Karpas-422 (cell line): ENCODE data around the gene FHOD3. TPM values are rescaled to one million over a fixed set of nuclear protein-coding genes. Genes with fewer than 3 reads are reported as not detected.
A peak's percentile ranks its signal among the peaks of the same experiment; 100 is the strongest.

ENCODE experiments used
- DNase-seq: peaks from one replicate; pipeline ENCODE4 v3.0.0-alpha.2; 2015
- H2AFZ ChIP-seq: fragments of 200-600 bp; sonication (generic); 2 replicates; pipeline ENCODE4 v1.6.1; 2014; ENCODE audit warnings: antibody characterized with exemption, low read length, mixed read lengths
- H3K27ac ChIP-seq: fragments of 200-600 bp; sonication (generic); 2 replicates; pipeline ENCODE4 v1.5.1; 2014; ENCODE audit warnings: mild to moderate bottlenecking, low read length, moderate library complexity
- H3K27me3 ChIP-seq: fragments of 200-600 bp; sonication (generic); 2 replicates; pipeline ENCODE4 v1.6.1; 2014; ENCODE audit warnings: low read length, mixed read lengths
- H3K36me3 ChIP-seq: fragments of 200-600 bp; sonication (generic); 2 replicates; pipeline ENCODE4 v1.6.1; 2014; ENCODE audit warnings: low read length, mixed read lengths; ENCODE audit not compliant: insufficient read depth
- H3K4me1 ChIP-seq: fragments of 200-600 bp; sonication (generic); 2 replicates; pipeline ENCODE4 v1.6.1; 2014; ENCODE audit warnings: mild to moderate bottlenecking, low read length, mixed read lengths
- H3K4me2 ChIP-seq: fragments of 200-600 bp; sonication (generic); 2 replicates; pipeline ENCODE4 v1.6.1; 2014; ENCODE audit warnings: low read length, low read depth, mild to moderate bottlenecking; ENCODE audit not compliant: poor library complexity, severe bottlenecking
- H3K4me3 ChIP-seq: fragments of 200-600 bp; sonication (generic); 2 replicates; pipeline ENCODE4 v1.5.1; 2014; ENCODE audit warnings: mild to moderate bottlenecking, antibody characterized with exemption, low read length, mixed read lengths
- H3K79me2 ChIP-seq: fragments of 200-600 bp; sonication (generic); 2 replicates; pipeline ENCODE4 v1.6.1; 2014; ENCODE audit warnings: mild to moderate bottlenecking, low read length, mixed read lengths
- H3K9ac ChIP-seq: fragments of 200-600 bp; sonication (generic); 2 replicates; pipeline ENCODE4 v1.6.0; 2014; ENCODE audit warnings: low read length
- H3K9me2 ChIP-seq: fragments of 200-600 bp; sonication (generic), shearing (Covaris generic); replicated peaks from 2 replicates; pipeline ENCODE4 v1.6.0; 2014; ENCODE audit warnings: mild to moderate bottlenecking, low read length, moderate library complexity; ENCODE audit not compliant: insufficient read depth
- H3K9me3 ChIP-seq: fragments of 300-700, 200-600 bp; sonication (generic); 2 replicates; pipeline ENCODE4 v1.6.1; 2014; ENCODE audit warnings: low read length, mixed read lengths
- H4K20me1 ChIP-seq: fragments of 200-600 bp; sonication (generic); 2 replicates; pipeline ENCODE4 v1.6.1; 2014; ENCODE audit warnings: mild to moderate bottlenecking, antibody characterized with exemption, low read length, low read depth; ENCODE audit not compliant: insufficient read depth
- total RNA-seq: library from RNA; depleted of rRNA; stranded (reverse); fragments of >200 nt; shearing (Covaris generic); gene quantifications from 2 replicates; pipeline ENCODE4 v1.2.3, GENCODE V29; 2014; ENCODE audit warnings: low replicate concordance

FHOD3 gene
- total RNA-seq, 1 experiment from 2014 or later = 26.6 TPM

GRCh38 chr18:36728345-36728744 is 430.8 kb downstream of the FHOD3 start:
- H3K9me2 ChIP-seq = no peaks in the 10 kb centered on the region
- H2AFZ ChIP-seq = no peak overlapping the region
- H3K27ac ChIP-seq = no peak overlapping the region
- H3K79me2 ChIP-seq = no peaks in the 10 kb centered on the region
- DNase-seq = no peak
- peaks cover 19% of the 10 kb centered on the region for H3K36me3 ChIP-seq
- no peak overlapping the region for H3K4me3 ChIP-seq
- no peaks in the 10 kb centered on the region for H3K27me3 ChIP-seq
- peaks cover 23% of the 10 kb centered on the region for H3K4me1 ChIP-seq
- H3K9me3 ChIP-seq = peaks cover 7% of the 10 kb centered on the region; the same call in 1 of the 2 replicates
- no peaks in the 10 kb centered on the region for H4K20me1 ChIP-seq
- H3K4me2 ChIP-seq = no peak overlapping the region
- no peak overlapping the region; the same call in 1 of the 2 replicates for H3K9ac ChIP-seq

GRCh38 chr18:36729197-36729596 is 431.7 kb downstream of the FHOD3 start:
- no peaks in the 10 kb centered on the region for H4K20me1 ChIP-seq
- no peak overlapping the region for H3K4me3 ChIP-seq
- H3K4me1 ChIP-seq = peaks cover 32% of the 10 kb centered on the region
- peak overlapping the region; percentile 39 for H3K27ac ChIP-seq
- H3K9me2 ChIP-seq = no peaks in the 10 kb centered on the region
- H3K36me3 ChIP-seq = peaks cover 19% of the 10 kb centered on the region
- H3K9me3 ChIP-seq = peaks cover 7% of the 10 kb centered on the region; the same call in 1 of the 2 replicates
- DNase-seq = no peak
- no peaks in the 10 kb centered on the region for H3K27me3 ChIP-seq
- no peak overlapping the region for H2AFZ ChIP-seq
- H3K9ac ChIP-seq = no peak overlapping the region; the same call in 1 of the 2 replicates
- H3K4me2 ChIP-seq = no peak overlapping the region
- no peaks in the 10 kb centered on the region for H3K79me2 ChIP-seq

GRCh38 chr18:36732264-36732663 is 434.8 kb downstream of the FHOD3 start:
- H3K4me3 ChIP-seq = no peak overlapping the region
- no peaks in the 10 kb centered on the region for H4K20me1 ChIP-seq
- no peaks in the 10 kb centered on the region for H3K9me2 ChIP-seq
- no peak for DNase-seq
- H3K36me3 ChIP-seq = peaks cover 24% of the 10 kb centered on the region
- no peak overlapping the region for H3K9ac ChIP-seq
- H3K9me3 ChIP-seq = peaks cover 7% of the 10 kb centered on the region; the same call in 1 of the 2 replicates
- no peaks in the 10 kb centered on the region for H3K27me3 ChIP-seq
- H3K27ac ChIP-seq = no peak overlapping the region
- H3K79me2 ChIP-seq = no peaks in the 10 kb centered on the region
- H3K4me1 ChIP-seq = peaks cover 62% of the 10 kb centered on the region
- H2AFZ ChIP-seq = no peak overlapping the region
- H3K4me2 ChIP-seq = no peak overlapping the region

- Histone ChIP-seq H3K79me2 (no peaks in the 10 kb centered on the region), H3K9ac (no peak overlapping the region), H3K36me3 (peaks cover 24% of the 10 kb centered on the region), H3K4me1 (peaks cover 65% of the 10 kb centered on the region), H3K4me3 (no peak overlapping the region), H3K9me2 (no peaks in the 10 kb centered on the region), H3K27me3 (no peaks in the 10 kb centered on the region), H4K20me1 (no peaks in the 10 kb centered on the region), H3K9me3 (peaks cover 7% of the 10 kb centered on the region; the same call in 1 of the 2 replicates), H3K4me2 (no peak overlapping the region), H2AFZ (no peak overlapping the region), H3K27ac (peak overlapping the region; percentile 99)
- peak; percentile 72 for DNase-seq
Observed at GRCh38 chr18:36733150-36733549, 435.6 kb downstream of the FHOD3 start.

- peak overlapping the region; percentile 43 for H3K4me3 ChIP-seq
- peak overlapping the region; percentile 99 for H3K27ac ChIP-seq
- no peaks in the 10 kb centered on the region for H4K20me1 ChIP-seq
- peak overlapping the region; percentile 81 for H3K4me2 ChIP-seq
- no peaks in the 10 kb centered on the region for H3K27me3 ChIP-seq
- no peaks in the 10 kb centered on the region for H3K9me2 ChIP-seq
- H3K9me3 ChIP-seq = peaks cover 7% of the 10 kb centered on the region; the same call in 1 of the 2 replicates
- peak; percentile 81 for DNase-seq
- no peaks in the 10 kb centered on the region for H3K79me2 ChIP-seq
- peak overlapping the region; percentile 68 for H3K9ac ChIP-seq
- peaks cover 58% of the 10 kb centered on the region for H3K4me1 ChIP-seq
- peaks cover 24% of the 10 kb centered on the region for H3K36me3 ChIP-seq
- H2AFZ ChIP-seq = peak overlapping the region; percentile 16
Observed at GRCh38 chr18:36734596-36734995, 437.1 kb downstream of the FHOD3 start.

GRCh38 chr18:36735130-36735529 is 437.6 kb downstream of the FHOD3 start:
- Histone ChIP-seq H3K9ac (peak overlapping the region; percentile 68), H3K79me2 (no peaks in the 10 kb centered on the region), H4K20me1 (no peaks in the 10 kb centered on the region), H3K9me3 (peaks cover 7% of the 10 kb centered on the region; the same call in 1 of the 2 replicates), H3K27ac (peak overlapping the region; percentile 99), H2AFZ (no peak overlapping the region), H3K27me3 (no peaks in the 10 kb centered on the region), H3K36me3 (peaks cover 24% of the 10 kb centered on the region), H3K4me2 (peak overlapping the region; percentile 81), H3K4me1 (peaks cover 58% of the 10 kb centered on the region), H3K9me2 (no peaks in the 10 kb centered on the region), H3K4me3 (peak overlapping the region; percentile 50)
- DNase-seq = peak; percentile 95

GRCh38 chr18:36736094-36736493 is 438.6 kb downstream of the FHOD3 start:
- Histone ChIP-seq H3K9ac (peak overlapping the region; percentile 57), H3K4me3 (peak overlapping the region; percentile 50), H3K79me2 (no peaks in the 10 kb centered on the region), H3K4me2 (peak overlapping the region; percentile 81), H3K4me1 (peaks cover 58% of the 10 kb centered on the region), H3K9me2 (no peaks in the 10 kb centered on the region), H3K27me3 (no peaks in the 10 kb centered on the region), H2AFZ (no peak overlapping the region), H3K9me3 (peaks cover 7% of the 10 kb centered on the region; the same call in 1 of the 2 replicates), H3K36me3 (peaks cover 21% of the 10 kb centered on the region), H3K27ac (peak overlapping the region; percentile 99), H4K20me1 (no peaks in the 10 kb centered on the region)
- no peak for DNase-seq

GRCh38 chr18:36737316-36737715 is 439.8 kb downstream of the FHOD3 start:
- H3K36me3 ChIP-seq = peaks cover 10% of the 10 kb centered on the region
- H3K27ac ChIP-seq = peak overlapping the region; percentile 99
- DNase-seq = no peak
- H3K9me3 ChIP-seq = peaks cover 5% of the 10 kb centered on the region; the same call in 1 of the 2 replicates
- H2AFZ ChIP-seq = no peak overlapping the region
- H3K4me2 ChIP-seq = peak overlapping the region; percentile 81
- no peaks in the 10 kb centered on the region for H4K20me1 ChIP-seq
- no peaks in the 10 kb centered on the region for H3K79me2 ChIP-seq
- H3K4me1 ChIP-seq = peaks cover 58% of the 10 kb centered on the region
- no peak overlapping the region for H3K9ac ChIP-seq
- no peaks in the 10 kb centered on the region for H3K27me3 ChIP-seq
- no peak overlapping the region for H3K4me3 ChIP-seq
- H3K9me2 ChIP-seq = no peaks in the 10 kb centered on the region
